ENCODE measurements around the gene TCF4. TPM values are rescaled to one million over a fixed set of nuclear protein-coding genes. Genes with fewer than 3 reads are reported as not detected.

Gene TCF4
- total and polyA plus RNA-seq, 2 donors (not counting 3 experiments of a cell fraction or from before 2014, with no cell fraction given), result 183 to 390 TPM

DNA sequence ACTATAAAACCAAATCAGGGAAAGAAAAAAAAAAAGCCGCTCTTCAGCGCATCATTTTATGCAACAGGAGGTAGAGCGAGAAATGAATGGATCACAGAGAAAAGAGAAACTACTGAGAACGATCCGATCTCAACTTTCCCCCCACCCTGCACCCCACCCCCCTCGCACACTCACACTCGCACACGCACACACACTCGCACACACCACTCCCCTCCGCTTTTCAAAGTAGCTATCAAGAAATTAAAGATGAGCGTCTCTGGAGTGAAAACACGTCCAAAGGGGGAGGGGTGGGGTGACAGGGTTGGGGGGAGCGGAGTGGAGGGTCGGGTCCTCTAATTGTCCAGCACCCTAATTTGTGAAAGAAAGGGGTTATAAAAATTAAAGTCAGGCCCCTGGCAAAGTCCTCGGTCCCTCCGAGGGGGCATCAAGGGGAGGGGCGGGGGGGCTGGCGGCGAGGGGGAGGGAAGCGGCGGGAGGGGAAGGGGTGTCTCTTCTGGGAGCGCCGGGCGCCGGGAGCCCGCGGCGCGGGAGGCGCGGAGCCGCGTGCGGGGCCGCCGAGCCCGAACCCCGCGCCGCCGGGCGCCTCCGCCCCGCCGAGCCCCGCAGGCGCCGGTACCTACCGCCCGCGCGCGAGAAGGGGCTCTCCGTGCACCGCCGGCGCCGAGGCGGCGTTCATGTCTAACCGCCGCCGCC, 428 bp downstream of the TCF4 start:
- intact Hi-C loops (cut with micrococcal nuclease), result loop anchor here (1.0 to 10.0 kb wide), 11 partner anchors 77 to 870 kb away; no protein-coding TSS in a partner anchor
- Histone ChIP-seq H2AFZ (ENCODE audit: low read depth, low read length) (no peak overlapping the region), H3K4me2 (ENCODE audit: insufficient read depth, low read length) (peak overlapping the region; percentile 58), H3K27me3 (ENCODE audit: control insufficient read depth in 2 of 2, insufficient read depth in 2 of 2, low read length in 2 of 2) (no peaks in the 10 kb centered on the region), H3K36me3 (ENCODE audit: control insufficient read depth in 2 of 2, extremely low read depth in 1 of 2, insufficient read depth in 2 of 2, low read length in 2 of 2) (peaks cover 0 to 12% of the 10 kb centered on the region in 2 experiments), H3K27ac (ENCODE audit: insufficient read depth, low read depth, low read length) (peak overlapping the region; percentile 96), H3K9me3 (replicated peaks; ENCODE audit: control insufficient read depth, insufficient read depth, low read length) (no peaks in the 10 kb centered on the region), H3K9ac (replicated peaks; ENCODE audit: extremely low read depth, insufficient read depth, low read length) (peak overlapping the region; percentile 100), H3K9me1 (replicated peaks; ENCODE audit: control insufficient read depth, extremely low read depth, insufficient read depth, low read length) (no peaks in the 10 kb centered on the region), H3K4me1 (ENCODE audit: control insufficient read depth, extremely low read depth, insufficient read depth, low read length) (peaks cover 28% of the 10 kb centered on the region), H3K4me3 (replicated peaks in 1 of 3; ENCODE audit: insufficient read depth in 1 of 3, low read depth in 1 of 3, low read length in 3 of 3) (peak overlapping the region; percentile 87 to 98 (median 96)), H3K79me2 (ENCODE audit: control insufficient read depth, insufficient read depth, low read length) (peaks cover 51% of the 10 kb centered on the region), H4K20me1 (replicated peaks; ENCODE audit: control insufficient read depth, extremely low read depth, insufficient read depth, low read length) (no peaks in the 10 kb centered on the region)
- TF ChIP-seq MYC (IDR thresholded peaks at IDR 0.05; ENCODE audit: low read depth, low read length) (no peak), JUN (IDR thresholded peaks at IDR 0.05; ENCODE audit: borderline replicate concordance, insufficient read depth, insufficient read length, low read depth) (no peak)
- TF ChIP-seq, protein P1, sequence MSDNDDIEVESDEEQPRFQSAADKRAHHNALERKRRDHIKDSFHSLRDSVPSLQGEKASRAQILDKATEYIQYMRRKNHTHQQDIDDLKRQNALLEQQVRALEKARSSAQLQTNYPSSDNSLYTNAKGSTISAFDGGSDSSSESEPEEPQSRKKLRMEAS (IDR thresholded peaks at IDR 0.05; ENCODE audit: insufficient read depth, insufficient read length), result no peak
- no TSS peak for BruUV-seq (replicated peaks)
- ChIA-PET POLR2A (interaction anchor here (0.6 to 1.3 kb wide), 4 partner anchors 77 to 873 kb away, joined by 3 to 4 read pairs (median 4); no protein-coding TSS in a partner anchor), CTCF (interaction anchor here (0.9 to 2.6 kb wide), 4 partner anchors 172 to 352 kb away, joined by 3 to 12 read pairs (median 6); no protein-coding TSS in a partner anchor)
- no peak for FAIRE-seq
- peak; percentile 63 for DNase-seq (ENCODE audit: low read depth, low spot score)
- dilution Hi-C loops (cut with MboI; ENCODE audit: extremely low pct_ligation_motif_present, low sequenced_read_pairs), result no loop called here

DNA sequence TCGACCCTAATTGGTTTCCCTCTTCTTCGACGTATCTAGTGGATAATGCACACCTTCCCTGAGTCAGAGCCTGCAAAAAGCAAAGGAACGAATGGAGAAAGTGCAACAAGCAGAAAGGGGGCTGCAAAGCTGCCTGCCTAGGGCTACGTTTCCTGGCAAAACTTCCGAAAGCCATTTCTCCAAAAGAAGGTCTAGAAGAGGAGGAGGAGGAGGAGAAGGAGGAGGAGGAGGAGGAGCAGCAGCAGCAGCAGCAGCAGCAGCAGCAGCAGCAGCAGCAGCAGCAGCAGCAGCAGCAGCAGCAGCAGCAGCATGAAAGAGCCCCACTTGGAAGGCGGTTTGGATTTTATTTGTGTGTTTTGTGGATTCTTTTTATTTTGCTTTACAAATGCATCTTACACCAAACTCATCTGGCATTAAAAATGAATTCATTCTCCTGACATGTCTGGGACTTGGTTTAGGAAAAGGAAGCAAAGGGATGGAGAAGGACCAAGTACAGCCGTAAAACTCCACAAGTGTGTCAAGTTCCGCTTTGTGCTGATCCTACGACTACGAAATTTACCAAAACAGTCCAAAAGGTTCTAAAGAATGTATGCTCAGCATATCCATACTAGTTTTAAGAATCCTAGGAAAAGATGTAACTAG, 2.0 kb downstream of the TCF4 start:
- no peaks in the 10 kb centered on the region for H3K9me1 ChIP-seq (replicated peaks; ENCODE audit: control insufficient read depth, extremely low read depth, insufficient read depth, low read length)
- DNase-seq (ENCODE audit: low read depth, low spot score) (peak; percentile 49), FAIRE-seq (peak; percentile 47)
- dilution Hi-C loops (cut with MboI; ENCODE audit: extremely low pct_ligation_motif_present, low sequenced_read_pairs), result no loop called here
- peaks cover 26% of the 10 kb centered on the region for H3K4me1 ChIP-seq (ENCODE audit: control insufficient read depth, extremely low read depth, insufficient read depth, low read length)
- peak overlapping the region; percentile 87 to 96 (median 89) for H3K4me3 ChIP-seq (replicated peaks in 1 of 3; ENCODE audit: insufficient read depth in 1 of 3, low read depth in 1 of 3, low read length in 3 of 3)
- H3K9me3 ChIP-seq (replicated peaks; ENCODE audit: control insufficient read depth, insufficient read depth, low read length), result no peaks in the 10 kb centered on the region
- peak overlapping the region; percentile 51 for H2AFZ ChIP-seq (ENCODE audit: low read depth, low read length)
- peaks cover 0 to 12% of the 10 kb centered on the region in 2 experiments for H3K36me3 ChIP-seq (ENCODE audit: control insufficient read depth in 2 of 2, extremely low read depth in 1 of 2, insufficient read depth in 2 of 2, low read length in 2 of 2)
- peaks cover 58% of the 10 kb centered on the region for H3K79me2 ChIP-seq (ENCODE audit: control insufficient read depth, insufficient read depth, low read length)
- peak overlapping the region; percentile 92 for H3K4me2 ChIP-seq (ENCODE audit: insufficient read depth, low read length)
- H4K20me1 ChIP-seq (replicated peaks; ENCODE audit: control insufficient read depth, extremely low read depth, insufficient read depth, low read length), result no peaks in the 10 kb centered on the region
- H3K27ac ChIP-seq (ENCODE audit: insufficient read depth, low read depth, low read length), result peak overlapping the region; percentile 94
- TF ChIP-seq, protein P2, sequence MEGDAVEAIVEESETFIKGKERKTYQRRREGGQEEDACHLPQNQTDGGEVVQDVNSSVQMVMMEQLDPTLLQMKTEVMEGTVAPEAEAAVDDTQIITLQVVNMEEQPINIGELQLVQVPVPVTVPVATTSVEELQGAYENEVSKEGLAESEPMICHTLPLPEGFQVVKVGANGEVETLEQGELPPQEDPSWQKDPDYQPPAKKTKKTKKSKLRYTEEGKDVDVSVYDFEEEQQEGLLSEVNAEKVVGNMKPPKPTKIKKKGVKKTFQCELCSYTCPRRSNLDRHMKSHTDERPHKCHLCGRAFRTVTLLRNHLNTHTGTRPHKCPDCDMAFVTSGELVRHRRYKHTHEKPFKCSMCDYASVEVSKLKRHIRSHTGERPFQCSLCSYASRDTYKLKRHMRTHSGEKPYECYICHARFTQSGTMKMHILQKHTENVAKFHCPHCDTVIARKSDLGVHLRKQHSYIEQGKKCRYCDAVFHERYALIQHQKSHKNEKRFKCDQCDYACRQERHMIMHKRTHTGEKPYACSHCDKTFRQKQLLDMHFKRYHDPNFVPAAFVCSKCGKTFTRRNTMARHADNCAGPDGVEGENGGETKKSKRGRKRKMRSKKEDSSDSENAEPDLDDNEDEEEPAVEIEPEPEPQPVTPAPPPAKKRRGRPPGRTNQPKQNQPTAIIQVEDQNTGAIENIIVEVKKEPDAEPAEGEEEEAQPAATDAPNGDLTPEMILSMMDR (IDR thresholded peaks at IDR 0.05; ENCODE audit: extremely low read depth in 1 of 2, insufficient read depth in 1 of 2, low read depth in 1 of 2, low read length in 2 of 2), result no peak
- TF ChIP-seq POLR2AphosphoS5 (IDR thresholded peaks at IDR 0.05; ENCODE audit: insufficient read depth, low read depth, low read length), result no peak
- peak; percentile 29 for TF ChIP-seq POLR2A (IDR thresholded peaks at IDR 0.05; ENCODE audit: low read depth, low read length)
- ChIA-PET CTCF (interaction anchor here (1.0 to 2.6 kb wide), 4 partner anchors 78 to 201 kb away, joined by 3 to 12 read pairs (median 4); no protein-coding TSS in a partner anchor), POLR2A (interaction anchor here (1.3 kb wide), 1 partner anchor 75 kb away, joined by 4 read pairs; no protein-coding TSS in a partner anchor)
- no peaks in the 10 kb centered on the region for H3K27me3 ChIP-seq (ENCODE audit: control insufficient read depth in 2 of 2, insufficient read depth in 2 of 2, low read length in 2 of 2)
- intact Hi-C loops (cut with micrococcal nuclease), result loop anchor here (1.0 to 10.0 kb wide), 6 partner anchors 249 to 1051 kb away; no protein-coding TSS in a partner anchor
- TSS peak; percentile 14 for BruUV-seq (replicated peaks)
- H3K9ac ChIP-seq (replicated peaks; ENCODE audit: extremely low read depth, insufficient read depth, low read length), result peak overlapping the region; percentile 100
